ENCODE results near the gene RNASET2. TPM values are rescaled to one million over a fixed set of nuclear protein-coding genes. Genes with fewer than 3 reads are reported as not detected.

Gene RNASET2
- total and polyA plus RNA-seq, 2 of the 13 experiments (the other 11 are each of a cell fraction or from before 2014, with no cell fraction given) = 44.6 to 597 TPM

DNA sequence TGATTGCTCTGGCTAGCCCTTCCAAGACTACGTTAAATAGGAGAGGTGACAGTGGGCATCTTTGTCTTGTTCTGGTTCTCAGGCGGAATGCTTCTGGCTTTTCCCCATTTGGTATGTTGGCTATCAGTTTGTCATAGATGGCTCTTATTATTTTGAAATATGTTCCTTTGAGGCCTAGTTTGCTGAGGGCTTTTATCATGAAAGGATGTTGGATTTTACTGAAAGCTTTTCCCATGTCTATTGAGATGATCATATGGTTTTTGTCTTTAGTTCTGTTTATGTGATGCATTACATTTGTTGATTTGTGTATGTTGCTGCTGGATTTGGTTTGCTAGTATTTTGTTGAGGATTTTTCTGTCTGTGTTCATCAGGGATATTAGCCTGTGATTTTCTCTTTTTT lies 9.9 kb upstream of the RNASET2 start:
- POLR2A ChIA-PET = no interaction called here
- in situ Hi-C loops (cut with HindIII; ENCODE audit: extremely low pct_ligation_motif_present, low pct_unique_long_range_greater_than_20kb) = no loop called here

More for the DNA sequence above, 9.9 kb upstream of the RNASET2 start:
- Histone ChIP-seq H3K9me3 (ENCODE audit: low read length) (no peaks in the 10 kb centered on the region), H3K36me3 (replicated peaks in 1 of 2; ENCODE audit: control insufficient read depth in 1 of 2, insufficient read depth in 2 of 2, low read length in 2 of 2) (peaks cover under 1 to 2% of the 10 kb centered on the region in 2 experiments; a peak in 1 of 5 replicates), H3K4me1 (ENCODE audit: insufficient read depth, low read length) (peaks cover 29% of the 10 kb centered on the region), H4K20me1 (ENCODE audit: insufficient read depth, low read length) (no peaks in the 10 kb centered on the region), H3K9ac (ENCODE audit: insufficient read depth, low read depth, low read length) (no peak overlapping the region), H3K4me2 (ENCODE audit: low read depth, low read length) (no peak overlapping the region), H3K79me2 (ENCODE audit: insufficient read depth, low read length) (no peaks in the 10 kb centered on the region), H3K27ac (ENCODE audit: extremely low read length, insufficient read depth, low read length) (no peak overlapping the region), H2AFZ (ENCODE audit: low read length) (no peak overlapping the region), H3K27me3 (ENCODE audit: control insufficient read depth in 1 of 2, insufficient read depth in 2 of 2, low read length in 2 of 2) (no peaks in the 10 kb centered on the region), H3K4me3 (replicated peaks in 1 of 3; ENCODE audit: insufficient read depth in 1 of 3, low read depth in 2 of 3, low read length in 3 of 3) (no peak overlapping the region)
- no peak for DNase-seq (ENCODE audit: low spot score)
- 97% methylated on average over 2 of the region's 2 CpGs for WGBS (ENCODE audit: low lambda C conversion rate)
- TF ChIP-seq, protein P1, sequence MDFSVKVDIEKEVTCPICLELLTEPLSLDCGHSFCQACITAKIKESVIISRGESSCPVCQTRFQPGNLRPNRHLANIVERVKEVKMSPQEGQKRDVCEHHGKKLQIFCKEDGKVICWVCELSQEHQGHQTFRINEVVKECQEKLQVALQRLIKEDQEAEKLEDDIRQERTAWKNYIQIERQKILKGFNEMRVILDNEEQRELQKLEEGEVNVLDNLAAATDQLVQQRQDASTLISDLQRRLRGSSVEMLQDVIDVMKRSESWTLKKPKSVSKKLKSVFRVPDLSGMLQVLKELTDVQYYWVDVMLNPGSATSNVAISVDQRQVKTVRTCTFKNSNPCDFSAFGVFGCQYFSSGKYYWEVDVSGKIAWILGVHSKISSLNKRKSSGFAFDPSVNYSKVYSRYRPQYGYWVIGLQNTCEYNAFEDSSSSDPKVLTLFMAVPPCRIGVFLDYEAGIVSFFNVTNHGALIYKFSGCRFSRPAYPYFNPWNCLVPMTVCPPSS (IDR thresholded peaks at IDR 0.05) = no peak
- TF ChIP-seq, protein P2, sequence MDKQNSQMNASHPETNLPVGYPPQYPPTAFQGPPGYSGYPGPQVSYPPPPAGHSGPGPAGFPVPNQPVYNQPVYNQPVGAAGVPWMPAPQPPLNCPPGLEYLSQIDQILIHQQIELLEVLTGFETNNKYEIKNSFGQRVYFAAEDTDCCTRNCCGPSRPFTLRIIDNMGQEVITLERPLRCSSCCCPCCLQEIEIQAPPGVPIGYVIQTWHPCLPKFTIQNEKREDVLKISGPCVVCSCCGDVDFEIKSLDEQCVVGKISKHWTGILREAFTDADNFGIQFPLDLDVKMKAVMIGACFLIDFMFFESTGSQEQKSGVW (CRISPR knock-in tag; IDR thresholded peaks at IDR 0.05; ENCODE audit: borderline replicate concordance) = no peak
- TF ChIP-seq DMAP1 (CRISPR knock-in tag; IDR thresholded peaks at IDR 0.05) (no peak), FOXJ3 (CRISPR knock-in tag; IDR thresholded peaks at IDR 0.05; ENCODE audit: borderline replicate concordance) (no peak), MYNN (CRISPR knock-in tag; IDR thresholded peaks at IDR 0.05; ENCODE audit: low read depth) (no peak), CERS6 (CRISPR knock-in tag; IDR thresholded peaks at IDR 0.05) (no peak), ZNF343 (CRISPR knock-in tag; IDR thresholded peaks at IDR 0.05) (no peak), ARNT (IDR thresholded peaks at IDR 0.05) (no peak), PCBP1 (IDR thresholded peaks at IDR 0.05; ENCODE audit: borderline replicate concordance, low read depth, low read length) (no peak), ZNF724P (CRISPR knock-in tag; IDR thresholded peaks at IDR 0.05; ENCODE audit: borderline replicate concordance) (no peak), ZNF775 (CRISPR knock-in tag; IDR thresholded peaks at IDR 0.05; ENCODE audit: borderline replicate concordance) (no peak), TEAD3 (CRISPR knock-in tag; optimal IDR thresholded peaks at IDR 0.05; ENCODE audit: borderline replicate concordance) (no peak), ISL2 (CRISPR knock-in tag; IDR thresholded peaks at IDR 0.05) (no peak), IRX3 (CRISPR knock-in tag; IDR thresholded peaks at IDR 0.05; ENCODE audit: borderline replicate concordance, low read depth) (no peak), ZNF577 (CRISPR knock-in tag; IDR thresholded peaks at IDR 0.05; ENCODE audit: borderline replicate concordance, low read depth) (no peak), ZFP62 (CRISPR knock-in tag; IDR thresholded peaks at IDR 0.05) (no peak)
- TF ChIP-seq, protein P3, sequence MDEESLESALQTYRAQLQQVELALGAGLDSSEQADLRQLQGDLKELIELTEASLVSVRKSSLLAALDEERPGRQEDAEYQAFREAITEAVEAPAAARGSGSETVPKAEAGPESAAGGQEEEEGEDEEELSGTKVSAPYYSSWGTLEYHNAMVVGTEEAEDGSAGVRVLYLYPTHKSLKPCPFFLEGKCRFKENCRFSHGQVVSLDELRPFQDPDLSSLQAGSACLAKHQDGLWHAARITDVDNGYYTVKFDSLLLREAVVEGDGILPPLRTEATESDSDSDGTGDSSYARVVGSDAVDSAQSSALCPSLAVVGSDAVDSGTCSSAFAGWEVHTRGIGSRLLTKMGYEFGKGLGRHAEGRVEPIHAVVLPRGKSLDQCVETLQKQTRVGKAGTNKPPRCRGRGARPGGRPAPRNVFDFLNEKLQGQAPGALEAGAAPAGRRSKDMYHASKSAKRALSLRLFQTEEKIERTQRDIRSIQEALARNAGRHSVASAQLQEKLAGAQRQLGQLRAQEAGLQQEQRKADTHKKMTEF (CRISPR knock-in tag; IDR thresholded peaks at IDR 0.05) = no peak
- TF ChIP-seq, protein P4, sequence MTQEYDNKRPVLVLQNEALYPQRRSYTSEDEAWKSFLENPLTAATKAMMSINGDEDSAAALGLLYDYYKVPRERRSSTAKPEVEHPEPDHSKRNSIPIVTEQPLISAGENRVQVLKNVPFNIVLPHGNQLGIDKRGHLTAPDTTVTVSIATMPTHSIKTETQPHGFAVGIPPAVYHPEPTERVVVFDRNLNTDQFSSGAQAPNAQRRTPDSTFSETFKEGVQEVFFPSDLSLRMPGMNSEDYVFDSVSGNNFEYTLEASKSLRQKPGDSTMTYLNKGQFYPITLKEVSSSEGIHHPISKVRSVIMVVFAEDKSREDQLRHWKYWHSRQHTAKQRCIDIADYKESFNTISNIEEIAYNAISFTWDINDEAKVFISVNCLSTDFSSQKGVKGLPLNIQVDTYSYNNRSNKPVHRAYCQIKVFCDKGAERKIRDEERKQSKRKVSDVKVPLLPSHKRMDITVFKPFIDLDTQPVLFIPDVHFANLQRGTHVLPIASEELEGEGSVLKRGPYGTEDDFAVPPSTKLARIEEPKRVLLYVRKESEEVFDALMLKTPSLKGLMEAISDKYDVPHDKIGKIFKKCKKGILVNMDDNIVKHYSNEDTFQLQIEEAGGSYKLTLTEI (CRISPR knock-in tag; conservative IDR thresholded peaks at IDR 0.05) = no peak
- TF ChIP-seq, protein P5, sequence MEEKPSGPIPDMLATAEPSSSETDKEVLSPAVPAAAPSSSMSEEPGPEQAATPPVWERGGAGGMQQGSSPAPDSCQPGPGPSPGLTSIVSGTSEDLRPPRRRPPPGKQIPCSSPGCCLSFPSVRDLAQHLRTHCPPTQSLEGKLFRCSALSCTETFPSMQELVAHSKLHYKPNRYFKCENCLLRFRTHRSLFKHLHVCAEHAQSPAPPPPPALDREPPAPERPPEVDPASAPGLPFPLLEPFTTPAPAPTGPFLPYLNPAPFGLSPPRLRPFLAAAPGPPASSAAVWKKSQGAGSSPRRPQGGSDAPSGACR (CRISPR knock-in tag; IDR thresholded peaks at IDR 0.05) = no peak
- CTCF ChIA-PET (ENCODE audit: low intra/inter-chr PET ratio, low total read pairs) = no interaction called here
- BruUV-seq (replicated peaks) = TSS peak; percentile 32
- intact Hi-C loops (cut with micrococcal nuclease; ENCODE audit: unreplicated experiment) = no loop called here
- no peak for FAIRE-seq
- ATAC-seq = no peak

All from HepG2 (cell line).